HG02571 (cell line): ENCODE measurements around the gene TENM4.

Experiments
- ATAC-seq: cut with Tn5 transposase; IDR thresholded peaks from one replicate; pipeline ENCODE4 v1.9.1; 2021; ENCODE audit warnings: mild to moderate bottlenecking, moderate library complexity; ENCODE audit not compliant: unreplicated experiment

TENM4 gene

DNA sequence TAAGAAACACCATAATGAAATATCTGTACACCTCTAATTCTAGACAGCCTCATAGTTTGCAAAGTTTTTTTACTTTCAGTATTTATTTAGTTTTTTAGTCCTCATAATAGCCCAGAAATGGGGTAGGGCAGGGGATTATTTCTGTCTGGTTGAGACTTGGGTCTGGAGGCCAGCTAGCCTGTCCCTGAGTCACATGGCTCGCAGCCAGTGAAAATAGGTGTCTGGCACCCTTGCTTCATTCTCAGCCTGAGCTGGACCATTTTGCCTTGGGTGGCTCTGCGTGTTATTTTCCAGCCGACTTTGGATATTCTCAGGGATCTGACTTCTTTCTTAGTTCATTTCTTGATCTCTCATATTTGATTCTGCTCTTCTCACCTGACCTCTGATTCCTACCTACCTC, 742.2 kb downstream of the TENM4 start:
- ATAC-seq = no peak

DNA sequence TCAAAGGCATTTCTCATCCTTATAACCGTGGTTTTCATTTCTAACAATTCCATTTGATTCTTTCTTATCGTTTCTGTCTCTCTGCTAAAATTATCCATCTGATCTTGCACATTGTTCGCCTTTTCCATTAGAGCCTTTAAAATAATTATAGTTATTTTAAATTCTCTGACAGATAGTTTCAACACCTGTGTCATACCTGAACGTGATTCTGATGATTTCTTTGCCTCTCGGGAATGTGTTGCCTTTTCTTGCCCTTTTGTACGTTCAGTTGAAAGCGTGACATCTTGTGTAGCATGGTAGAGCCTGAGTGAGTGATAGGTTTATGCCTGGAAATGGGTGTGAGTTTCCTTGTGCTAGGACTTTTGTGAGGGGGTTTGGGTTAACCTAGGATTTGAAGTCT, 744.7 kb downstream of the TENM4 start:
- ATAC-seq = no peak

DNA sequence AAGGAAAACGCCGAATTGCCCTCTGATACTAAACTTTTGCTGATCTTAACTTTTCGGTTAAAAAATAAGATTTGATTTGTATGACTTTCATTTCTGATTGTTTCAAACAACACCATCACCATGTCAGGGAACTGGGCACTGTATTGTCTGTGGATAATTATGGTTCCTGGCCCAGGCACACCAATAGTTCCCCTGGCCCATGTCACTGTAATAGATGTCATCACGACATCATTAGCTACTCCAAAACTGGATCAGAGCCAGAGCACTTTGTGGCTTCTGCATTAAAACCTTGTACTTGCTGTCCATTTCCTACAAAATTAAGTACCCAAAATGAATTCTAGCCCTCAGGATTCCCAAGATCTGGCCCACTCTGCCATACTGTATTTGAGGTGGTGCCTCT, 746.7 kb downstream of the TENM4 start:
- ATAC-seq = no peak

DNA sequence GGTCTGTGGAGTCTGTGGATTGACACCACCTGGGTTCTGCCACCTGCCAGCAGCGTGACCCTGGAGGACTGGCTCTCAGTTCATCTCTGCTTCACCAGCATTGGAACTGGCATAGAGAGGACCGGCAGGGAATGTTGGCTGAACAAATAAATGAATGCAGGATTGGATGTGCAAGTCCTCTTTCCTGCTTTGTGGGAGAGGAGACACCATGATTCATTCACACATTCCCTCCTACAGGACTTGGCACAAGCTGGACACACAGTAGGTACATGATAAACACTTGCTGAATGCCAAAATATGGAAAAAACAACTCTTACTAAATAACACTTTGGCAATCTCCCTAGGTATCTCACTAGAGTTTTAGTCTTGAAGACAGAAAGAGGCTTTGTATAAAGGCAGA, 749.6 kb downstream of the TENM4 start:
- no peak for ATAC-seq

DNA sequence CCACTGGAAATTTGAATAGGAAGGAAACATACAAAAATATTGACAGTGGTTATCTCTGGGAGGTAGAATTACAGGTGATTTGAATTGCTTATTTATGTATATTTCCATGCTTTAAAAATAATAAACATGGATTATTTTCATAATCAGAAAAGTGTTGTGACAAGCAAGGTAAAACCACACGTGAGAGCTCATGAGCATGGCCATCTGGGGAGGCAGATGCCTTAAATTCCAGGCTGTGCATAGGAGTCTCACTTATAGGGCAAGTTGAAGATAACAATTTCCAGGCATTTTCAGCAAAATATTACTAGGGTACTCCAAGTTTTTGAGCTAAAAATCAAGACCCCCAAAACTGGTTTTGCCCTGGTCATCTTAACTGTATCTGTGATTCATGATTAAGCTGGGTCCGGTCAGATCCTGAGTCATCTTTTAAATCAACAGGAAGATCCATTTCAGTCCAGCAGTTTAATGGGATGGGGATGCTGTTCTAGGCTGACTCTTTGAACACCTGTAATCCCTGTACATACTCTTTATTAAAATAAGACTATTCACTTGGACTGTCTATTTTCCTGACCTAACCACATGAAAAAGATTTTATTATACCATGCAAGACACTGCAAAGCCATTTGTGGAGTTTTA, 750.4 kb downstream of the TENM4 start:
- no peak for ATAC-seq

DNA sequence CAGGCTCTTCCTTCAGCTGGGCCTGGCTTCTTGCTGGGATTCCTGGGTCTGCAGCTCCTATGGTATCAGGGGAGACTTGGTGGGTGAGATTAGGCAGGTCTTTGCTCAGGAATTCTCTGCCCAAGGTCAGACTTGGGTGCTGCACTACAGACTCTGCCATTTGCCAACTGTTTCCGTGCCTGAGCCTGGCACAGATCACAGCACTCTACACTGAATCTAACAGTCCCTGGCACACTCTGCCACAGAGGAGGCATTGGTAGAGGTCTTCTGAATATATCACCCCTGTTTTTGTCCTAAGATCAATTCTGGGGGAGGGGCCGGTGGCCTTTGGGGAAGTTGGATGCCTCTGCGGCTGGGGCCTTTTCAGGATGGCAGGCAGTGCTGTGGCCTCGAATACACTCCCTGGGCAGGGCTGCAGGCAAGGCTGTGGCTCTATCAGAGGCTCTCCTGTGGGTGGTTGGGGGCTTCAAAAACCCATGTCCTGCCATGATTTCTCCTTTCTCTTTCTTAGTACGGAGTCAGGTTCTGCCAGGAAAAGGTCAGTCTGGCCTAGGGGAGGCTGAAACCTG, 751.2 kb downstream of the TENM4 start:
- no peak for ATAC-seq

DNA sequence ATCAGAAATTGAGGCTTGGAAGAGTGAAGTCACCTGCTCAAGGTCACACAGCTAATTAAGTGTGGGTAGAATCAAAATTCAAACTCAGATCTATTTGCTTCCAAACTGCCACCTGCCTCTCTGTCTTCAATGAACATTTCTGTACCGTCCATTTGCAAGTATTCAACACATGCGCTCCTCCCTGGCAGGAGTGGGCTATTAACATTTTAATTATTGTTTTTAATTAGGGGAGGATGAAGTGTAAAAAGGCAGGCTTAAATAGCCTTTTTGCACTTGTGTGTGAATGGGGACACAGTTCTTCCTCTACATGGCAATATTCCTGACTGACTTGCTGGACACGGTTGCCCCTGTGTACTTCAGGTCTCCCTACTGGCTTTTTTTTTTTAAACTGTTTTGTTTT, 751.7 kb downstream of the TENM4 start:
- ATAC-seq = no peak

DNA sequence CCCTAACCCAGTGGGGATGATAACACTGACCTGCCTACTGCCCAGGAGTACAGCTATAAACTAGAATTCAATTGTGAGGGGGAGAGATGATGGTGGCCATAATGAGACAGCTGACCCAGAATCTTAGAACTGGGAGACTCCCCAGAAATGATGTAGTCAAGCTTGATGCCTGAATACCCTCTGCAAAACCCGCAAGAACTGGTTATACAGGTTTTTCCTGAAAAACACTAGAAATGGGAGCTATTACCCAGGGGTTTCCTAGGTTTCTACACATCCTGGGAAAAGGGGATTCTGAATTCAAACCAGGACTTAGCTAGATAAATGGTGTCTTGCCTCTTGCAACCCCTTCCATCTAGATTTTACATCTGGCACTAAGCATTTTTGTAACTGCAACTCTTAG, 752.4 kb downstream of the TENM4 start:
- no peak for ATAC-seq

DNA sequence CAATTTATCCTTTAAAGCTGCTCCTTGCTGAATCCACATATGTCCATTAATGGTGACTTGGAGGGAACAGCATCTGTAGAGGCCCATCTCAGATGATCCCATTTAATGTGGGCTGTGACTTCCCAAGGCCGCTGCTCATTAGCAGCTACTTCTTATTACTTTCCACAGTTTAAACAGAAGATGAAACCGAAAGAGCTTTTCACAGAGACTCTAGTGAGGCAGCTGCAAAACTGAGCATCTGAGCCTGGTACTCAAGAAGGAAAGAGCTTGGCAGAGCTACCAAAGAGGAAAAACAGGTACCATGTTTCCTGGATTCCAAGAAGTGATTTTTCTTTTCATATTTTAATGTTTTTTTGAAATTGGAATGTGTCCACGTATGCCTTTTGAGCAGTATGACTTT, 755.7 kb downstream of the TENM4 start:
- ATAC-seq = no peak

DNA sequence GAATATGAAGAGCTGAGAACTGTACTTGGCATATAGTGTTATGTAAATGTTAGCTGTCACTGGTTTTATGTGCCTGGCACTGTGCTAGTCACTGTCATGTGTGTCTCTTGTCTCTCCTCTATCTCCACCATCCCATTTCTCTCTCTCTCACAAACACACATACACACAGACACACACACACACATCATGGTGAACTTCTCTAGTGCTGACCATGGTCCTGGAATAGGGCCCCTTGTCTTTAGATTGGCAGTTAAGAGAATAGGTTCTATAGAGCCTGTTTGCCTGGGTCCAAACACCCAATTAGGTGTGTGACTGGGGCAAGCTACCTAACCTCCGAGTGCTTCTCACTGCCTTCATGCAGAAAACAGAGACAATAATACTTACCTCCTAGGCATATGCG, 756.5 kb downstream of the TENM4 start:
- ATAC-seq = no peak

DNA sequence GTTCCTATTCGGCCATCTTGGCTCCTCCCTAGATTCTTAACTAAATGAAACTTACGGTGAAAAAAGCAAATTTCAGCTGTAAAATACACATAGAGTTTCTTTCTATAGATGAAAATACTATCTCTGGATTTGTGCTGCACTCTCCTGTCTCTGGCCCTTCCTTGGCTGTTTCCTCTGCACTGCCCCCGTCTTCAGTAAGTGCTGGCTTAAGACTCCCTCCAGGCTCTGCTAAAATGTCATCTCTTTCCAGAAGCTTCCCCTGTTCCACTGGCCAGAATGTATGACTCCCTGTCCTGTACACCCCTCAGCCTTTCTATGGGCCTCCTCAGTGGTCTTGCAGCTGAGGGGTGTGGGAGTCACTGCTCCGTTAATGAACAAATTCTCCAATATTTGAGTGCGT, 757.1 kb downstream of the TENM4 start:
- no peak for ATAC-seq

DNA sequence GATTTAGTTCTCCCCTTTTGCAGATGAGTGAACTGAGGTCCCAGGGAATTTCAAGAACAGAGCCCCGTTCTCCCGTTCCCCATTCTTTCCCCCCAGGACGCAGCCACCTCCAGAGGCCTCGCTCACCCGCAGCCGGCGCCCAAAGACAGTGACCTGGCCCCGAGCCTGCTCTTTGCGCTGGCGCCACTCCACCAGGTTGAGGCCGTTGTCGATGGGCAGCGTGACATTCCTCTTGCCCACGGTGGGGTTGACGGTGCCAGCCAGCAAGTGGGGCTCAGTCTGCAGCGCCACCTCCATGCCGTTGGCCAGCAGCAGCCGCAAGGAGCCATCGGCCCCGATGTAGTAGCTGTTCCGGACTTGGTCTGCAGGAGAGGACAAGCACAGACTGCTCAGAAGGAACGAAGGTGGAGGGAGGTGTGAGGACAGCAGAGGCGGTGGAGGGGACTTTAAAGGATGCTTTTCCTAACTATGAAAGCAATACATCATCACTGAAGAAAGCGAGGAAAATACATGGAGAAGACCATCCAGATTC, 764.7 kb downstream of the TENM4 start:
- ATAC-seq = no peak

DNA sequence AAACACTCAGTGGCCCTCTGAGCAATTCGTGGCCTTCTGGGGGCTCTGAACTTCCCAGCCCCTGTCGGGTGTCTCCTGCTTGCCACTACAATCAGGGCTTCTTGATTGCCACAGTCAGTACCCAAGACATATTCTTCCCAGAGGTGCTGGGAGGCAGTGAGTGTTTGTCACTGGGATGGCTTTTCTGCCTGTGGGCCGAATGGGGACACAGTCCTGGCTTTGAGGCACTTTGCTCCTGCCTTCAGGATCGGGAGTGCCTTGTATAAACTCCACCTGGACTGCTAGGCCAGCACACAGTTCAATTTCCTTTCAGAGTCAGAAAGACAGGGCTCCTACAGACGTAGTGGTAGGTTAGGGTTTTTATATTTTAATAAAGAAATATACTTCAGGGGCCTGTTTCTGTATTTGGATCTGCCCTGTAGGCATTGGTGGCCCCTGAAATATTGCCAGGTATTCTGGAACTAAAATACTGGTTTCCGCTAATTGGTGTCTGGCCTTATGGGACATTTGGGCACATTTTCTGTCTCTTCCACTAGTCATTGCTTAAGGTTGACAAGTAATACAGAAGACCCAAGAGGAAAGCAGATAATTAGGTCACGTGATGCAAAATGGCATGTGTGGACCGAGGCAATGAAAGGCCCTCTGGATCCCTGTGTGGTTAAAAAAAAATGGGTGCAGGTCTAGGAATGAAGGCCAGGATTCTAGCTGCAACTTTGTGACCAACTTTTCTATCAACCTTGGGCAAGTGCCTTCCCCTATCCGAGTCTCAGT, 767.8 kb downstream of the TENM4 start:
- ATAC-seq = no peak

DNA sequence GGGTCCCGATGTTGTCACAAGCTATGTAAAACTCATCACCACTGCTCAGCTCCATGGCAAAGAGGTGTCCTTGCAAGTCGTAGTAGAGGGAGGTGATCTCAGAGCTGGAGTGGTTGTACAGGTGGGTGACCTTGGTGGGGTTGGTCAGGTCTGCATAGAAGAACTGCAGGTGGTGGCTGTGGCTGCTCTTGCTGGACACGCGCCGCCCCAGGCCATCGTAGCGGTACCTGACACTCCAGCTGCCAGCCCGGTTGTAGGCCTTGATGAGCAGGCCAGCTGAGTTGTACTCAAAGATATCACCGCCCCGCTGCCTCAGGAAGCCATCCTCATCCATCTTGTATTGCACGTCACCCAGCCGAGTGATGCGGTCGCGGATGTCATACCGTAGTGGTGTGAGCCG, 771.6 kb downstream of the TENM4 start:
- ATAC-seq = no peak

DNA sequence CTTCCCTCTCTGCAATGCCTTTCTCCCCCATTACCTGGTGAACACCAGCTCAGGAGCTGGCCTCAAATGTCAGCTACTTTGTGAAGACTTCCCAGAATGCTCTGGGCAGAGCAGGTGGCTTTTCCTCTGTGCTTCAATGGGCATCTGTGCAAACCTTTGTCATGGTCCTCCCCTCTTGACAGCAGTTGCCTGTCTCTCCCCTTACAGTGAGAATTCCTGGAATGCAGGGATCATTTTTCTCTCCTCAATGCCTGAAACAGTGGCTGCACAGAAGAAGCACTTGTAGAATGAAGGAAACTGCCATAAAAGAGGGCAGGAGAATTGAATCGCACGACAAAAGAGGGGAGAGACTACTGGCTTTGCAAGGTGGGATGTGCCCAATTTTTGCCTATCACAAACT, 773.4 kb downstream of the TENM4 start:
- no peak for ATAC-seq

DNA sequence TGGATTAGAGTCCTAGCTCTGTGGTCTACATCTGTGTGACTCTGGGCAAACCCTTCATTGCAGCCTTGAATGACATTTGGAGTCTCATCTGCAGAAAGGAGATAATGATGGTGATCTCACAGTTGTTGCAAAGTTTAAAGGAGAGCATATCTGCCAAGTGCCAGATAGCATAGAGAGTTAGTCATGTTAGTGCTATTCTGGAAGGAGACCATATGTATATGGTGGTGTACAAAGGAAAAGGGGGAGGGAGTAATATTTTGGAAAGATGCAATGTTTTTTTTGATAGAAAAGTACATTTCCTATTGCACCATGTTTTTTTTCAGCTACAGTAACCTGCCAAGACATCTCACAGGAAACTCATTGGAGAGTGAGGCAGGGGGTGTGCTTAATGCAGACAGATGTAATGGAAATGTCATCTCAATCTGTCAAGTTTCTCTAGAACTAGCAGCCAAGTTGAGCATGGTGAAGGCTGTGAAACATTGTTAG, 774.1 kb downstream of the TENM4 start:
- no peak for ATAC-seq

DNA sequence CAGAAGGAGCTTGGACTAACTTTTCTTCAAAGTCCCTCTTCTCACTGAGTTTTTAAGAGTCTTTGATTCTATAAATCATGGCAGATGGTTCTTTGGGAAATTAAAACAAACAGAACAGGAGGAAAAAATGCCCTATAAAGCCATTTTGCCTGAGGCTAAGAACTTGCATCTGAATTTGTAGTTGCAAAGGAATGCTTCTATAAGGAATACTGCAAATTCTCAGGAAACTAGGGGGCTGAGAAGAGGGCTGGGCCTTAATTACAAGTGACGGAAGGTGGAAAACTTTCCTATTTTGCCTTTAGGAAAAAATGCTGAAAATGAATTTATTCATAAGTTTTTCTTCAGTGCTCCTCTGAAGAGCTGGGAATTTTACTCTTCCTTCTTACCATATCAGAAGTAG, 776.2 kb downstream of the TENM4 start:
- ATAC-seq = no peak

DNA sequence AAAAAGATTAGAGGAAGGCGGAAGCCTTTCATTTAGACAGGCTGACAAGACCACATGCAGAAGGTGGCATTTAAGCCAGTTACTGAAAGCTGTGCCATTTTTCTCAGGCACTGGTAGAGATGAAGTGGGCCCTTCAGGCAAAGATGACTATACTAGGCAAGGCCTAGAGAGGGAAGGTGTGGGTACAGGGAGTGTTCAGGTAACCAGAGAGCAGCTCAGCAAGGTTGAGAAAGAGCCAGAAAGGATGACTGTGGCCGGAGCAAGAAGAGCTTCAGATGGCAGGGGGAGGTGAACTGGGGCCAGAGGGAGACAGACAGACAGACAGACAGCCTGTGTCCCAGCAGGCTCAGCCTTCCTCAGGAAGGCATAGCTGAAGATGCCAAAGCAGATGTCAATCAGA, 778.0 kb downstream of the TENM4 start:
- ATAC-seq = no peak

DNA sequence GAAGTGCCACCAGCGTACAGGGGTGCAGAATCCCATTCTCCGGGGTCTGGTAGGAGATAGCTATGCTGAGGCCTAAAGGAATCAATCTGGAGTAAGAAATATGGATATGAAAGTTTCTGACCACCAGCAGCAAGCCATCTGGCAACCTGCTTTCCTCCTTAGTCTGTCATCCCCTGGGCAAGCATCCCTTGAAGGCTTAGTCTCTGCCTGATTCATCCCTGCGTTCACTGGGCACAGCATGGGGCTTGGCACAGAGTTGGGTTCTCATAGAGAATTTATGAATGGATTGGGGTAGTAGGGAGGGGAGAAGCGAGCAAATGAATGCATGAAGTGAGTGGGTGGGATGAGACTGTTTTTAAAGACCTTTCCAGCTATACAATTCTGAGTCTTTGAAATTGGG, 780.4 kb downstream of the TENM4 start:
- no peak for ATAC-seq

DNA sequence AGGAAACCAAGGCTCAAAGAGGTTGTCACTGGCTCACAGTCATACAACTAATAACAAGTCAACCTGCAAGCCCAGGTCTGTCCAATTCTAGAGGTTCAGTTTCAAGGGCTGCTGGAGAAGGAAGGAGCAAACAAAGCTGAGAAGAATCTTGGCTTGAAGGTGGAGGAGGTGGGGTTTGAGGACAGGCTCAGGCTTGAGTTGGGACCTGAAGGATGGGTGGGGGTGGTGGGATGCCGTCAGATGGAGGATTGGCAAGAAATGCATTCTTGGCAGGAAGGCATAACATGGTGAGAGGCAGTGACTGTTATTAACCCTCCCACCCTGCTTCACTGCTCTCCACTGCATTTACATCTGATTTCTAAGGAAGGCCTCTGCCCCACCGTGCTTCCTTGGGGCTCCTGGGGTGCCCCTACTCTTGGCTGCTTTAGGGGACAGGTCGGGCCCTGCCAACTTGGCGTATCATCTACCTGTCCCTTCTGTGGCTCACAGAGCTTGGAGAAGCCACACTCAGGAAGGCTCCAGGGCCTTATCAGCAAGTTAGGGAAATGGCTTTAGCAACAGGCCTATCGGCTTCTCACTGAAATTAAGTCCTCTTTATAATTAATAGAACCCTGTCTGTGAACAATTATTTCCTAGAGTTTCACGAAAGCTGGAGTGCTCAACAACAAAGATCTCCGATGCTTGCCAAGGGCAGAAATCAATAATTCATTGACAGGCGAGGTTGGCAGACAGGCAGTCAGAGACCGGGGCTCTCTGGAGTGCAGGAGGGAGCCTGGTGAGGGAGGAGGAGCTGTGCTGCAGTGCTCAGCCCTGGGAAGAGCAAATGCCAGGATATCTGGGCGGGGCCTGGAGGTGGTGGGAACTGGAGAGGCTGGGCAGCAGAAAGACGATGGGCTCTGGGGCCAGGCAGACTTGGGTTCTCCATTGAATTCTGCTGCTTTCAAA, 781.2 kb downstream of the TENM4 start:
- ATAC-seq = no peak
